SKM-1 (cell line): Measurements from ENCODE around the gene EN2.
"Not testable (repeated sequence)": the region's sequence is repeated elsewhere in the genome, so short reads cannot be mapped to it uniquely, and the experiment has no call there.

Experiments used
- DNase-seq: peaks from one replicate; lab custom pipeline; 2025; ENCODE audit not compliant: unreplicated experiment; lab: John Stamatoyannopoulos, UW

Gene EN2

GRCh38 chr7:155425887-155426286 lies 32.0 kb upstream of the EN2 start:
- DNase-seq, result no peak

GRCh38 chr7:155426543-155427410 lies 31.2 kb upstream of the EN2 start:
- no peak for DNase-seq

GRCh38 chr7:155427411-155428038 lies 30.4 kb upstream of the EN2 start:
- no peak for DNase-seq

- no peak for DNase-seq
These were observed 29.6 kb upstream of the EN2 start for GRCh38 chr7:155428171-155428834.

GRCh38 chr7:155429651-155430050 lies 28.3 kb upstream of the EN2 start:
- no peak for DNase-seq

GRCh38 chr7:155430606-155431005 lies 27.3 kb upstream of the EN2 start:
- DNase-seq, result no peak

GRCh38 chr7:155431231-155431630 lies 26.7 kb upstream of the EN2 start:
- DNase-seq, result no peak

GRCh38 chr7:155431711-155432110 lies 26.2 kb upstream of the EN2 start:
- no peak for DNase-seq

GRCh38 chr7:155435110-155435509 lies 22.8 kb upstream of the EN2 start:
- no peak for DNase-seq

- no peak for DNase-seq
These were observed 20.1 kb upstream of the EN2 start for GRCh38 chr7:155437836-155438235.

- DNase-seq, result no peak
These were observed 19.2 kb upstream of the EN2 start for GRCh38 chr7:155438777-155439176.

GRCh38 chr7:155439311-155440017 lies 18.5 kb upstream of the EN2 start:
- no peak for DNase-seq

- no peak for DNase-seq
These were observed 17.9 kb upstream of the EN2 start for GRCh38 chr7:155440018-155440410.

- no peak for DNase-seq
These were observed 16.1 kb upstream of the EN2 start for GRCh38 chr7:155441856-155442255.

GRCh38 chr7:155444746-155445145 lies 13.2 kb upstream of the EN2 start:
- DNase-seq, result no peak

GRCh38 chr7:155445606-155446005 lies 12.3 kb upstream of the EN2 start:
- DNase-seq, result not testable (repeated sequence)

GRCh38 chr7:155447603-155448002 lies 10.3 kb upstream of the EN2 start:
- DNase-seq, result no peak

- no peak for DNase-seq
These were observed 9.3 kb upstream of the EN2 start for GRCh38 chr7:155448632-155449007.

- DNase-seq, result no peak
These were observed 8.7 kb upstream of the EN2 start for GRCh38 chr7:155449008-155449868.

- no peak for DNase-seq
These were observed 7.9 kb upstream of the EN2 start for GRCh38 chr7:155449869-155450557.
